Body of pancreas (tissue), 4 donors: Measurements from ENCODE around the gene WWOX.

Source experiments
- POLR2A ChIP-seq, 3 donors: fragments of 450-650 bp; IDR thresholded peaks; one replicate each; pipeline ENCODE4 v1.6.1; 2016; ENCODE audit warnings: antibody characterized with exemption in 3 of 3, mild to moderate bottlenecking in 2 of 3
- TF ChIP-seq, protein P1 (sequence below), 7 experiments: fragments of 450-650 bp in 4 of 7; fragments of 200-600 bp in 3 of 7; sonication (generic) in 3 of 7; IDR thresholded peaks; one replicate each; pipeline ENCODE4 v1.5.1; 2016 to 2019; ENCODE audit warnings: antibody characterized with exemption in 7 of 7

GRCh38 chr16:78425281-78425680 lies 325.8 kb downstream of the WWOX start:
- TF ChIP-seq, protein P1, sequence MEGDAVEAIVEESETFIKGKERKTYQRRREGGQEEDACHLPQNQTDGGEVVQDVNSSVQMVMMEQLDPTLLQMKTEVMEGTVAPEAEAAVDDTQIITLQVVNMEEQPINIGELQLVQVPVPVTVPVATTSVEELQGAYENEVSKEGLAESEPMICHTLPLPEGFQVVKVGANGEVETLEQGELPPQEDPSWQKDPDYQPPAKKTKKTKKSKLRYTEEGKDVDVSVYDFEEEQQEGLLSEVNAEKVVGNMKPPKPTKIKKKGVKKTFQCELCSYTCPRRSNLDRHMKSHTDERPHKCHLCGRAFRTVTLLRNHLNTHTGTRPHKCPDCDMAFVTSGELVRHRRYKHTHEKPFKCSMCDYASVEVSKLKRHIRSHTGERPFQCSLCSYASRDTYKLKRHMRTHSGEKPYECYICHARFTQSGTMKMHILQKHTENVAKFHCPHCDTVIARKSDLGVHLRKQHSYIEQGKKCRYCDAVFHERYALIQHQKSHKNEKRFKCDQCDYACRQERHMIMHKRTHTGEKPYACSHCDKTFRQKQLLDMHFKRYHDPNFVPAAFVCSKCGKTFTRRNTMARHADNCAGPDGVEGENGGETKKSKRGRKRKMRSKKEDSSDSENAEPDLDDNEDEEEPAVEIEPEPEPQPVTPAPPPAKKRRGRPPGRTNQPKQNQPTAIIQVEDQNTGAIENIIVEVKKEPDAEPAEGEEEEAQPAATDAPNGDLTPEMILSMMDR (IDR thresholded peaks at IDR 0.05), result no peak
- no peak for TF ChIP-seq POLR2A (IDR thresholded peaks at IDR 0.05)
